ENCODE results near the gene PTPRO.

PTPRO gene

GRCh38 chr12:15322164-15323061 lies at the start of gene PTPRO:
PTPRO (plus strand) TSS chr12:15322508.
- Histone ChIP-seq H4K20me1 (ENCODE audit: low read depth, low read length) (no peaks in the 10 kb centered on the region), H2AFZ (ENCODE audit: low read depth, low read length, severe bottlenecking) (no peak within 1 kb of the TSS), H3K36me3 (ENCODE audit: low read length) (no peaks in the 10 kb centered on the region), H3K27ac (ENCODE audit: low read depth, low read length) (no peak within 1 kb of the TSS), H3K9me3 (ENCODE audit: insufficient read depth, low read length) (no peaks in the 10 kb centered on the region), H3F3A (ENCODE audit: insufficient read depth) (no peaks in the 10 kb centered on the region), H3K4me3 (ENCODE audit: insufficient read depth, low read length, poor library complexity, severe bottlenecking) (no peak within 1 kb of the TSS), H3K4me2 (ENCODE audit: low read depth, low read length, poor library complexity, severe bottlenecking) (no peak within 1 kb of the TSS), H3K79me2 (ENCODE audit: insufficient read depth, low read length) (no peaks in the 10 kb centered on the region), H3K27me3 (ENCODE audit: low read length) (no peaks in the 10 kb centered on the region), H3K9ac (ENCODE audit: low read length) (no peak within 1 kb of the TSS), H3K9me2 (replicated peaks; ENCODE audit: insufficient read depth, low read length) (no peaks in the 10 kb centered on the region)
- no peak for TF ChIP-seq EZH2phosphoT487 (conservative IDR thresholded peaks at IDR 0.05; ENCODE audit: low read length)
- TF ChIP-seq, protein P1, sequence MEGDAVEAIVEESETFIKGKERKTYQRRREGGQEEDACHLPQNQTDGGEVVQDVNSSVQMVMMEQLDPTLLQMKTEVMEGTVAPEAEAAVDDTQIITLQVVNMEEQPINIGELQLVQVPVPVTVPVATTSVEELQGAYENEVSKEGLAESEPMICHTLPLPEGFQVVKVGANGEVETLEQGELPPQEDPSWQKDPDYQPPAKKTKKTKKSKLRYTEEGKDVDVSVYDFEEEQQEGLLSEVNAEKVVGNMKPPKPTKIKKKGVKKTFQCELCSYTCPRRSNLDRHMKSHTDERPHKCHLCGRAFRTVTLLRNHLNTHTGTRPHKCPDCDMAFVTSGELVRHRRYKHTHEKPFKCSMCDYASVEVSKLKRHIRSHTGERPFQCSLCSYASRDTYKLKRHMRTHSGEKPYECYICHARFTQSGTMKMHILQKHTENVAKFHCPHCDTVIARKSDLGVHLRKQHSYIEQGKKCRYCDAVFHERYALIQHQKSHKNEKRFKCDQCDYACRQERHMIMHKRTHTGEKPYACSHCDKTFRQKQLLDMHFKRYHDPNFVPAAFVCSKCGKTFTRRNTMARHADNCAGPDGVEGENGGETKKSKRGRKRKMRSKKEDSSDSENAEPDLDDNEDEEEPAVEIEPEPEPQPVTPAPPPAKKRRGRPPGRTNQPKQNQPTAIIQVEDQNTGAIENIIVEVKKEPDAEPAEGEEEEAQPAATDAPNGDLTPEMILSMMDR (IDR thresholded peaks at IDR 0.05; ENCODE audit: insufficient read depth, low read length, poor library complexity, severe bottlenecking): no peak

GRCh38 chr12:15273896-15274295 lies 48.4 kb upstream of the PTPRO start:
- no peak overlapping the region for H3K27ac ChIP-seq (ENCODE audit: low read depth, low read length)
- H3K36me3 ChIP-seq (ENCODE audit: low read length): no peaks in the 10 kb centered on the region
- H3K79me2 ChIP-seq (ENCODE audit: insufficient read depth, low read length): no peaks in the 10 kb centered on the region
- no peaks in the 10 kb centered on the region for H3K9me2 ChIP-seq (replicated peaks; ENCODE audit: insufficient read depth, low read length)
- H2AFZ ChIP-seq (ENCODE audit: low read depth, low read length, severe bottlenecking): no peak overlapping the region
- TF ChIP-seq EZH2phosphoT487 (conservative IDR thresholded peaks at IDR 0.05; ENCODE audit: low read length): no peak
- TF ChIP-seq, protein P1 (IDR thresholded peaks at IDR 0.05; ENCODE audit: insufficient read depth, low read length, poor library complexity, severe bottlenecking): no peak
- no peak overlapping the region for H3K4me3 ChIP-seq (ENCODE audit: insufficient read depth, low read length, poor library complexity, severe bottlenecking)
- no peaks in the 10 kb centered on the region for H3K27me3 ChIP-seq (ENCODE audit: low read length)
- H3K4me2 ChIP-seq (ENCODE audit: low read depth, low read length, poor library complexity, severe bottlenecking): no peak overlapping the region
- H3F3A ChIP-seq (ENCODE audit: insufficient read depth): no peaks in the 10 kb centered on the region; the same call in 1 of the 2 replicates
- no peak overlapping the region for H3K9ac ChIP-seq (ENCODE audit: low read length)
- H4K20me1 ChIP-seq (ENCODE audit: low read depth, low read length): no peaks in the 10 kb centered on the region
- no peaks in the 10 kb centered on the region for H3K9me3 ChIP-seq (ENCODE audit: insufficient read depth, low read length)

DNA sequence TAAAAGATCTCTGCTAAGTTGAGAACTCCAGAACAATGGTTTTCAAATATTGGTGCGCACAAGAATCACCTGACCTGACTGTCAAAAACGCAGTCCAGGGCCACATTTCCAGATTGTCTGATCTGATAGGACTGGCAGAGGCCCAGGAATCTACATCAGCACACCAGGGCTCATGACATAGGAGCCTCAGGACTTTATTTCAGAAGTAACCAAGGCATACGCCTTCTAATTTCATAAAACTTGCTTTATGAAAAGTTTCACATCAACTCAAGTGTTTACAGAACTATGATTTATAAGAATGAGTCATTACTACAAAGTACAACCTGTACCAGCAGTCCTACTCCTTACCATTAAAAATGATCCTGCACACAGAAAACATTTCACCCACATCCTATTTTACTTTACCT lies 47.7 kb upstream of the PTPRO start:
- Histone ChIP-seq H3K79me2 (ENCODE audit: insufficient read depth, low read length) (no peaks in the 10 kb centered on the region), H3K9me3 (ENCODE audit: insufficient read depth, low read length) (no peaks in the 10 kb centered on the region), H2AFZ (ENCODE audit: low read depth, low read length, severe bottlenecking) (no peak overlapping the region), H3K27me3 (ENCODE audit: low read length) (no peaks in the 10 kb centered on the region), H3K27ac (ENCODE audit: low read depth, low read length) (no peak overlapping the region), H3F3A (ENCODE audit: insufficient read depth) (no peaks in the 10 kb centered on the region; the same call in 1 of the 2 replicates), H3K4me2 (ENCODE audit: low read depth, low read length, poor library complexity, severe bottlenecking) (no peak overlapping the region), H3K36me3 (ENCODE audit: low read length) (no peaks in the 10 kb centered on the region), H3K9ac (ENCODE audit: low read length) (no peak overlapping the region), H3K4me3 (ENCODE audit: insufficient read depth, low read length, poor library complexity, severe bottlenecking) (no peak overlapping the region), H3K9me2 (replicated peaks; ENCODE audit: insufficient read depth, low read length) (no peaks in the 10 kb centered on the region), H4K20me1 (ENCODE audit: low read depth, low read length) (no peaks in the 10 kb centered on the region)
- no peak for TF ChIP-seq EZH2phosphoT487 (conservative IDR thresholded peaks at IDR 0.05; ENCODE audit: low read length)
- TF ChIP-seq, protein P1 (IDR thresholded peaks at IDR 0.05; ENCODE audit: insufficient read depth, low read length, poor library complexity, severe bottlenecking): no peak
